SK-N-DZ (cell line): Measurements from ENCODE around the gene NEU2.
"Not testable (repeated sequence)": the region's sequence is repeated elsewhere in the genome, so short reads cannot be mapped to it uniquely, and the experiment has no call there.

Experiments
- DNase-seq: peaks from one replicate; pipeline ENCODE4 v3.0.0-alpha.2; 2015; ENCODE audit warnings: low spot score

The NEU2 gene

GRCh38 chr2:233056961-233057605 is 24.6 kb downstream of the NEU2 start:
- no peak for DNase-seq

DNA sequence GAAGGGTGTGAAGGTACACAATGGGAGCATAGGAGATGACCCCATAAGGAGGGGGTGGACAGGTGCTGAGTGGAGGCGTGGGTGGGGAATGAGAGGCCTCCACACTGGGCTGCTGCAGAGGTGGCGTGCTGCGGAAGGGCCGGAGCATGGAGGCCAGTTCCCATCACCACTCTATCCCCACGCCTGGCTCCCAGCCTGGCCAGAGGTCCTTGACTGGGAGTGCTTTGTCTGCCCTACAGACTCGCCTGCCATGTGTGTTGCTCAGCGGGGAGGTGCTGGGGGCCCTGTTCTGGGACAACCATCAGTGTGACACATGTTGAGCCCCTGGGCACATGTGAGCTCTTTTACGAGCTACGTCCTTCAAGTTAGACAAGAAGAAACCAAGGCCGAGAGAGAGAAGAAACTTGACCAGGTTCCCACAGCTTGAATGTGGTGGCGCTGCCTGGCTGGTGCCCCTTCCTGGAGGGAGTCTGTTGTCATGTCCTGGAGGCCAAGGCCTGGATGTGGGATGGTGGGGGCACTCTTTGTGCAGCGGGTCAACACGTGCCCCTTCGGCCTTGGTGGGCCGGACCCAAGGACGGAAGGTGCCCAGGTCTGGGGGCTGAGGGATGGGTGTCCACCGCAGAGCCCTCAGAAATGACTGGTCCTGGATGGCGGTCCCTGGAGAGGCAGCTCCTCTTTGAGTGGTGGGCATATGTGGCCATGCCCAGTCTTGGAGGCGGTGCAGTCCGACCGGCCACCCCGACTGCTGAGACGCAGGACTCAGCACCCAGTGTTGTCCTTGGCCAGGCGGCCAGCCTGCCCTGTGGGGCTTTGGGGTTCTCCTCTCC is 26.5 kb downstream of the NEU2 start:
- DNase-seq, result no peak

DNA sequence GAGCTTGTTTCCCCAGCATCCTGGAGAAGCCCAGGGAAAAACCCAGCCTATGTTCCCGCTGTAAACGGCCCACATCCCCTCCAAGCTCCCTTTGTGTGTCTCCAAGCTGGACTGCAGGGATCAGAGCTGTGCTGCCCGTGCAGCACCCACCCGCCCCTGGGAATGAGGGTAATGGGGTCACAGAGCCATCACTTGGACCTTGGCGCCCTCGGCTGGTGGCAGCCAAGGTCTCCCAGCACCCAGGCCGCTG is 27.0 kb downstream of the NEU2 start:
- no peak for DNase-seq

DNA sequence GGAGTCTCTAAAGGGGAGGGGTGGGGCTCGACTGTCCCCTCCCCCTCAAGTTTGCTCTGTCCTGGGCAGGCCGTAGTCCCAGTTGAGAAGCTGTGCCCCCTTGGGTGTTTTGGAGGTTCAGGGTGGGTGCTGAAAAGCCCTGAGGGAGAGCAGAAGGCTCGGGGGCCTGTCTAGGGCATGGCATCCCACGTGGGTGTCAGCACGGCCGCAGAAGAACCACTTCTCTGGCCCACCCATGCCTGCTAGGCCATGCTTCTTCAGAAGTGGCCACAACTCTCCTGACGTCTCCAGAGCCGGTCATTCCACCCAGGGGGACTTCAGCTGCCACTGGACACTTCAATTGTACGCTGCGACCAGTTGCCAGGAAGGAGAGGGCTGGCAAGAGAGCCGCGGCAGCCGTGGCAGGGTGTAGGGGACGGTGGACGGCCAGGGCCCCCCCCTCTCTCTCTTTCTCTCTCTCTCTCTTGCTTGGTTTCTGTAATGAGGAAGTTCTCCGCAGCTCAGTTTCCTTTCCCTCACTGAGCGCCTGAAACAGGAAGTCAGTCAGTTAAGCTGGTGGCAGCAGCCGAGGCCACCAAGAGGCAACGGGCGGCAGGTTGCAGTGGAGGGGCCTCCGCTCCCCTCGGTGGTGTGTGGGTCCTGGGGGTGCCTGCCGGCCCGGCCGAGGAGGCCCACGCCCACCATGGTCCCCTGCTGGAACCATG is 27.5 kb downstream of the NEU2 start, which contains the start of gene INPP5D:
INPP5D (plus strand) TSS at position 546 of the 704 bp plus-strand sequence; CDS start at position 683, 137 bp downstream.
- no peak for DNase-seq

DNA sequence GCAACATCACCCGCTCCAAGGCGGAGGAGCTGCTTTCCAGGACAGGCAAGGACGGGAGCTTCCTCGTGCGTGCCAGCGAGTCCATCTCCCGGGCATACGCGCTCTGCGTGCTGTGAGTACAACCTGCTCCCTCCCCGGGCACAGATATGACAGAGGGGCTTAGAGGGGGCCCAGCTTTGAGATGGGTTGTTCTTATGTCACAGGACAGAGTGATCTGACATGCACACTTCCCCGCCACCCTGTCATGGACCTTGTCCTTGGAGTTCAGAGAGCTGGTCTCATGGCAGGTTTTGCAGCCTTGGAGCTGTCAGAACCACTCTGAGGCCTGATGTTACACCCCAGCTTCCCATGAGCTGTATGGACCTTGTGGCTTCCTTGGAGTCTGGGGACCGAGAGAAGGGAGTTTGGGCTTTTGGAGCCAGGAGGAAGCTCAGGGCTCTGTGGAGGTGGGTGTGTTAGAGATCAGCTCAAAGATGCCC is 28.1 kb downstream of the NEU2 start:
- DNase-seq, result no peak

DNA sequence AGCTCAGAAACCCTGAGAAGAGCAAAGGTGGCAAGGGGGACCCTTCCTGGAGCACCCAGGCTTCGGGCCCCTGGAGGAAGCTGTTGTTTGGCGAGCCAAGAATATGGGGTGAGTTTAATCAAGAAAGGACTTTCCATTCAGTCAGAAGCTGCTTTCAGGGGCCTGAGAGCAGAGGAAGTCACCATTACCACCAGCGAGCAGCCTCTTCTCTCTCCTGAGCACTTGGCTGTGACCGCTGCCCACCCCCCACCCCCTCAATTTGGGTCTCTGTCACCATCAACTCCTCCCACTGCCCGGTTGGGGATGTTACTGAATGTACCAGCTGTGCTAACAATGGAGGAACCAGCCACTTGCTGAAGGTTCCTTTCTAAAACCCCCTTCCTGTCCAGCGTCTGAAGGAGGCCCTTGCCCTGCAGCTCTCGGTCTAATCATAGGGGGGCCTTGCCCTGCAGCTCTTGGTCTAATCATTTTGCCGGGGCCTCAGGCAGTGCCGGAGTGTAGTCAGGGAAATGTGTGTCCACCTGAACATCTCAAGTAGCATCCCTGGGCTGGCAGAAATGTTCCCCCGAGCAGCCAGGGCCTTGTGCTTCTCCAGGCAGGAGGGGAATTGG is 28.6 kb downstream of the NEU2 start:
- no peak for DNase-seq

DNA sequence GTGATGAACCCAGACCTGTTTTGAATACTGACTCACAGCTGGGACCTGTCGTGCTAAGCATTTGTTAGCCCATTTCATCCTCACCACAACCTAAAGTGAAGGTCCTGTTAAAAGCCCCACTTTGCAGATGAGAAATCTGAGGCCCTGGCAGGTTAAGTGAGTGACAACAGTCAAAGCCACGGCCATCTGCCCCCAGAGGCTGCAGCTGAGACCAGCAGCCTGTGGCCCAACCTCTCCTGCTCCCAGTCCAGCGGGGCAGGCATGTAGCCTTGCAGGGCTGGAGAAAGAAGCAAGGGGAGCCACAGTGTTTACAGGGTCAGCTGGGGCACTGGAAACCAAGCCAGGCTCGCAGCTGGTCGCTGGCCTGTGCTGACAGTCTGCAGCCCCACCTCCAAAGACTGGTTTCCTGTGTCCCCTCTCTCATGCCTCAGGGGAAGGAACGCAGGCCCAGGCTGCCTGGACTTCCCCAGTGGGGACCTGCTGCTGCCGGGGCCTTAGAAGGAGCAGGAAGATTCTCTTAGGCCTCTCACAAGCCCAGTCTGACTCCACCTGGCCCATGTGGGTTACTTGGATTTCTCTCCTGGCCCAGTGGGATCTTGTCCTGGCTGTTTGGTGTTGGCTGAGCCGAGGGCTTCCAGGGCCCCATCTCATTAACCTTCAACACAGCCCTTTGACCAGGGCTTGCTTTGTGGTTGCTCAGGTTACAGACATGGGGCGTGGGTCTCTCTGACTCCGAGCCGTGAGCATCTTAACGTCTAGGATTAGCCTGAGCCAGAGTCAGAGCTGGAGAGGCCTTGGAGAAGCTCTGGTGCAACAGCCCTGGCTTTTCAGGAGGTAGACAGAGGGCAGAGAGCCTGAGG is 29.3 kb downstream of the NEU2 start:
- DNase-seq, result peak; percentile 9

GRCh38 chr2:233062451-233062850 is 30.0 kb downstream of the NEU2 start:
- no peak for DNase-seq

DNA sequence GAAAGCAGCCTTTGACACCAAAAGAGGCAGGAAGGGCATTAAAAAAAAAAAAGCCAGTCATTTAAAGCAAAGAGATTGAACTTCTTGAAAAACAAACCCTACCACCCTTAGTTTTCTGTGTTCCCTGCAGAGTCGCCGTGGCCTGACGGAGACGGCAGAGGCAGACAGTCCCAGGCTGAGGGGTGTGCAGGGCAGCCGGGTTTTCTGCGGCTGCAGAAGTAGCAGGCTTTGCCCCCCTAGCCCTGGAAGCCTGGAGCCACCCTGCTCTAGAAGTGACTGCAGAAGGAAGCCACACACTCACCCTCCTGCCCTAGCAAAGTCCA is 30.4 kb downstream of the NEU2 start:
- no peak for DNase-seq

- no peak for DNase-seq
Observed at GRCh38 chr2:233063269-233063975, 30.9 kb downstream of the NEU2 start.

- no peak for DNase-seq
Observed at GRCh38 chr2:233063976-233064411, 31.5 kb downstream of the NEU2 start.

GRCh38 chr2:233064530-233065199 is 32.2 kb downstream of the NEU2 start:
- no peak for DNase-seq

GRCh38 chr2:233065200-233065589 is 32.7 kb downstream of the NEU2 start:
- DNase-seq, result not testable (repeated sequence)

- DNase-seq, result no peak
Observed at GRCh38 chr2:233065954-233066470, 33.5 kb downstream of the NEU2 start.

GRCh38 chr2:233068762-233069418 is 36.4 kb downstream of the NEU2 start:
- no peak for DNase-seq

GRCh38 chr2:233072838-233073237 is 40.4 kb downstream of the NEU2 start:
- no peak for DNase-seq

- no peak for DNase-seq
Observed at GRCh38 chr2:233074106-233074505, 41.6 kb downstream of the NEU2 start.

DNA sequence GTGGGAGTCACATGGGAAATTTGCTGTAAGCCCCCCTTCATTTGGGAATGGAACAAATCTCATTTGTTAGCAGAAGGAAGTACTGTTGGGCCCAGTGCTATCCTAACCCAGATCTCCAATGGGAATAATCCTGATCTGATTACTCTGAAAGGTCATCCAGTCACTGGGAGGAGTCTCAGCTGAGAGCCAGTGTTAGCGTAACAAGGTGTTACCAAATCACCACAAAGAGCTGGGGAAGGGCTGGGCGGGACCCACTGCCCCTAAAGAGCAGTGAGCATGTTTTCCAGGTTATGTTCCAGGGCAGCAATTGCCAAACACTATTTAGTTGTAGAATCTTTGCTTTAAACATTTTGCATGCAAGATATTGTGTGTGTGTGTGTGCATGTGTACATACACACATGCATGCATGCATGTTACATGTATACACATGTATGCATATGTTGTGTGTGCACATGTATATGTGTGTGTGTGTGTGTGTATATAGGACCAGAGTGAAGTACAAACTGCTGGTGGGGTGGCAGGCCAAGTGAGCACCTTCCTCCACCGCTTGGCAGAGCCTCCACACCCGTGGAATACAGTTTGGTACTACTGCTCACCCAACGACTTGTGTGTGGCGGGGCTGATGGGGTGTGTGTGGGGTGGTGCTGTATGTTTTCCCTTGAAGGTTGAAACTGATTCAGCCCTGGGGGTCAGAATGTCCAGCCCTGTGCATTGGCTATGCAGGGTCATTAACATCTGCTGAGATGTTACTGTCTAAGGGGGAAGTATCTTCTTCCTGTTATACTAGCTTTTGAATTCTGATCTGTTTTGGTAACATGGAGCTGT is 42.9 kb downstream of the NEU2 start:
- no peak for DNase-seq
